Muscle layer of duodenum (tissue), 2 donors: Measurements from ENCODE around the gene TINCR.

Experiments used
- H3K27ac ChIP-seq: one replicate; pipeline ENCODE4 v1.7.0; 2013; ENCODE audit warnings: mild to moderate bottlenecking, low read length
- H3K27me3 ChIP-seq: one replicate; pipeline ENCODE4 v1.7.0; 2013; ENCODE audit warnings: low read depth, mild to moderate bottlenecking, control low read depth, low read length
- H3K36me3 ChIP-seq, 2 donors: one replicate each; pipeline ENCODE4 v1.7.0; 2013; ENCODE audit warnings: low read length in 2 of 2, control low read depth in 1 of 2, mild to moderate bottlenecking in 1 of 2; ENCODE audit not compliant: insufficient read depth in 2 of 2, control insufficient read depth in 1 of 2
- H3K4me1 ChIP-seq, 2 donors: one replicate each; pipeline ENCODE4 v1.7.0; 2013; ENCODE audit warnings: low read length in 2 of 2, mild to moderate bottlenecking in 2 of 2, control low read depth in 1 of 2, moderate library complexity in 1 of 2; ENCODE audit not compliant: insufficient read depth in 2 of 2, control insufficient read depth in 1 of 2
- H3K4me3 ChIP-seq, 2 donors: one replicate each; pipeline ENCODE4 v1.7.0; 2013; ENCODE audit warnings: low read length in 2 of 2, low read depth in 1 of 2, mild to moderate bottlenecking in 1 of 2
- H3K9me3 ChIP-seq, 2 donors: one replicate each; pipeline ENCODE4 v1.7.0; 2013; ENCODE audit warnings: low read length in 2 of 2, control low read depth in 1 of 2, mild to moderate bottlenecking in 1 of 2; ENCODE audit not compliant: control insufficient read depth in 1 of 2
- donor health status: healthy.

TINCR gene

GRCh38 chr19:5572556-5573286 lies 5.0 kb upstream of the TINCR start:
- H3K27ac ChIP-seq = no peak overlapping the region
- H3K27me3 ChIP-seq = peaks cover 3% of the 10 kb centered on the region
- H3K4me1 ChIP-seq = peaks cover 0 to 1% of the 10 kb centered on the region in 2 donors
- H3K9me3 ChIP-seq = no peaks in the 10 kb centered on the region
- H3K36me3 ChIP-seq = no peaks in the 10 kb centered on the region
- no peak overlapping the region for H3K4me3 ChIP-seq

GRCh38 chr19:5571777-5572176 lies 4.0 kb upstream of the TINCR start:
- Histone ChIP-seq H3K9me3 (no peaks in the 10 kb centered on the region), H3K27ac (no peak overlapping the region), H3K4me1 (no peaks in the 10 kb centered on the region), H3K36me3 (no peaks in the 10 kb centered on the region), H3K4me3 (no peak overlapping the region), H3K27me3 (peaks cover 8% of the 10 kb centered on the region)

GRCh38 chr19:5567970-5568407 lies 236 bp upstream of the TINCR start:
- H3K4me3 ChIP-seq = no peak overlapping the region
- no peaks in the 10 kb centered on the region for H3K36me3 ChIP-seq
- H3K4me1 ChIP-seq = no peaks in the 10 kb centered on the region
- peaks cover 14% of the 10 kb centered on the region for H3K27me3 ChIP-seq
- peaks cover 0 to 1% of the 10 kb centered on the region in 2 donors for H3K9me3 ChIP-seq
- H3K27ac ChIP-seq = no peak overlapping the region

- Histone ChIP-seq H3K4me3 (no peak overlapping the region), H3K4me1 (no peaks in the 10 kb centered on the region), H3K27me3 (peaks cover 14% of the 10 kb centered on the region), H3K9me3 (peaks cover 10 to 16% of the 10 kb centered on the region in 2 donors), H3K36me3 (no peaks in the 10 kb centered on the region), H3K27ac (no peak overlapping the region)
These were observed 2.8 kb downstream of the TINCR start for GRCh38 chr19:5564930-5565329.

- no peak overlapping the region for H3K4me3 ChIP-seq
- H3K36me3 ChIP-seq = no peaks in the 10 kb centered on the region
- no peak overlapping the region for H3K27ac ChIP-seq
- peaks cover 14% of the 10 kb centered on the region for H3K27me3 ChIP-seq
- no peaks in the 10 kb centered on the region for H3K4me1 ChIP-seq
- H3K9me3 ChIP-seq = peaks cover 10 to 16% of the 10 kb centered on the region in 2 donors
These were observed 3.7 kb downstream of the TINCR start for GRCh38 chr19:5563935-5564612.

- H3K27me3 ChIP-seq = peaks cover 10% of the 10 kb centered on the region
- H3K36me3 ChIP-seq = no peaks in the 10 kb centered on the region
These were observed 4.7 kb downstream of the TINCR start for GRCh38 chr19:5563008-5563431.

GRCh38 chr19:5562280-5562679 lies 5.5 kb downstream of the TINCR start:
- Histone ChIP-seq H3K36me3 (no peaks in the 10 kb centered on the region), H3K9me3 (peaks cover 10 to 16% of the 10 kb centered on the region in 2 donors), H3K4me1 (no peaks in the 10 kb centered on the region), H3K27ac (no peak overlapping the region), H3K4me3 (no peak overlapping the region), H3K27me3 (peaks cover 9% of the 10 kb centered on the region)

More at GRCh38 chr19:5563008-5563431, 4.7 kb downstream of the TINCR start:
- H3K4me1 ChIP-seq = no peaks in the 10 kb centered on the region
- peaks cover 10 to 16% of the 10 kb centered on the region in 2 donors for H3K9me3 ChIP-seq
- no peak overlapping the region for H3K27ac ChIP-seq
- no peak overlapping the region for H3K4me3 ChIP-seq

- H3K27ac ChIP-seq = no peak overlapping the region
- no peaks in the 10 kb centered on the region for H3K36me3 ChIP-seq
- H3K4me3 ChIP-seq = no peak overlapping the region
- peaks cover 5% of the 10 kb centered on the region for H3K27me3 ChIP-seq
- peaks cover 10 to 16% of the 10 kb centered on the region in 2 donors for H3K9me3 ChIP-seq
- H3K4me1 ChIP-seq = no peaks in the 10 kb centered on the region
These were observed 6.2 kb downstream of the TINCR start for GRCh38 chr19:5561559-5561958.

GRCh38 chr19:5560156-5560555 lies 7.6 kb downstream of the TINCR start:
- H3K9me3 ChIP-seq = peaks cover 10 to 16% of the 10 kb centered on the region in 2 donors
- no peak overlapping the region for H3K27ac ChIP-seq
- H3K36me3 ChIP-seq = no peaks in the 10 kb centered on the region
- H3K4me1 ChIP-seq = no peaks in the 10 kb centered on the region
- no peaks in the 10 kb centered on the region for H3K27me3 ChIP-seq
- no peak overlapping the region for H3K4me3 ChIP-seq

- H3K4me1 ChIP-seq = no peaks in the 10 kb centered on the region
- H3K4me3 ChIP-seq = no peak overlapping the region
- no peaks in the 10 kb centered on the region for H3K27me3 ChIP-seq
- H3K36me3 ChIP-seq = no peaks in the 10 kb centered on the region
- peaks cover 10 to 16% of the 10 kb centered on the region in 2 donors for H3K9me3 ChIP-seq
- no peak overlapping the region for H3K27ac ChIP-seq
These were observed 8.0 kb downstream of the TINCR start for GRCh38 chr19:5559804-5560133.

GRCh38 chr19:5558101-5558621 lies 9.6 kb downstream of the TINCR start:
- Histone ChIP-seq H3K27me3 (no peaks in the 10 kb centered on the region), H3K9me3 (peaks cover 10 to 16% of the 10 kb centered on the region in 2 donors), H3K36me3 (no peaks in the 10 kb centered on the region), H3K4me1 (no peaks in the 10 kb centered on the region), H3K27ac (no peak overlapping the region), H3K4me3 (no peak overlapping the region)
